Liver (tissue), 9 donors: Measurements from ENCODE around the gene TRIM63. TPM values are rescaled to one million over a fixed set of nuclear protein-coding genes. Genes with fewer than 3 reads are reported as not detected.

Experiments
- DNase-seq: peaks from one replicate; pipeline ENCODE4 v3.0.0-alpha.2; 2017; ENCODE audit warnings: low spot score
- H3K27ac ChIP-seq, 2 donors: one replicate each; pipeline ENCODE4 v1.7.0; 2013; ENCODE audit warnings: inconsistent platforms in 2 of 2, low read length in 2 of 2, control low read depth in 1 of 2, low read depth in 1 of 2, mild to moderate bottlenecking in 1 of 2
- H3K27me3 ChIP-seq, 4 donors: one replicate each; pipeline versions ENCODE4 v1.6.1 to v1.7.0; 2013; ENCODE audit warnings: low read length in 3 of 4, inconsistent platforms in 1 of 4, mild to moderate bottlenecking in 1 of 4, moderate library complexity in 1 of 4; ENCODE audit not compliant: control insufficient read depth in 4 of 4, insufficient read depth in 4 of 4
- H3K36me3 ChIP-seq, 4 donors: one replicate each; pipeline versions ENCODE4 v1.6.1 to v1.7.0; 2013; ENCODE audit warnings: low read length in 3 of 4, mild to moderate bottlenecking in 3 of 4, low read depth in 1 of 4, moderate library complexity in 1 of 4; ENCODE audit not compliant: control insufficient read depth in 4 of 4, insufficient read depth in 3 of 4
- H3K4me1 ChIP-seq, 4 donors: one replicate each; pipeline versions ENCODE4 v1.6.1 to v1.7.0; 2013; ENCODE audit warnings: low read length in 3 of 4, mild to moderate bottlenecking in 3 of 4, moderate library complexity in 1 of 4; ENCODE audit not compliant: control insufficient read depth in 4 of 4, insufficient read depth in 4 of 4
- H3K4me3 ChIP-seq, 3 donors: one replicate each; pipeline versions ENCODE4 v1.6.1 to v1.7.0; 2013; ENCODE audit warnings: low read length in 3 of 3, control low read depth in 1 of 3, low read depth in 1 of 3, mild to moderate bottlenecking in 1 of 3
- H3K9ac ChIP-seq, 2 donors: one replicate each; pipeline ENCODE4 v1.7.0; 2013; ENCODE audit warnings: low read length in 2 of 2, mild to moderate bottlenecking in 2 of 2, moderate library complexity in 2 of 2, control low read depth in 1 of 2, low read depth in 1 of 2
- H3K9me3 ChIP-seq, 4 donors: one replicate each; pipeline versions ENCODE4 v1.6.1 to v1.7.0; 2013; ENCODE audit warnings: low read length in 3 of 4; ENCODE audit not compliant: control insufficient read depth in 4 of 4
- ATF3 ChIP-seq: IDR thresholded peaks from 2 replicates; pipeline ENCODE4 v1.6.1; 2016; ENCODE audit warnings: antibody characterized with exemption
- CTCF ChIP-seq: fragments of 150-350 bp; IDR thresholded peaks from 2 replicates; pipeline ENCODE4 v1.5.1; 2017; ENCODE audit warnings: improper control_type of control experiment, low read depth, low read length; ENCODE audit not compliant: missing input control
- EGR1 ChIP-seq, 2 donors: IDR thresholded peaks; 2 replicates each; pipeline ENCODE4 v1.6.1; 2016 to 2018; ENCODE audit warnings: antibody characterized with exemption in 2 of 2, low read depth in 2 of 2
- FOXA1 ChIP-seq: IDR thresholded peaks from 2 replicates; pipeline ENCODE4 v1.6.1; 2016; ENCODE audit warnings: antibody characterized with exemption
- FOXA2 ChIP-seq: IDR thresholded peaks from 2 replicates; pipeline ENCODE4 v1.6.1; 2016; ENCODE audit warnings: antibody characterized with exemption
- GABPA ChIP-seq, 2 donors: IDR thresholded peaks in 1 of 2; conservative IDR thresholded peaks in 1 of 2; 2 replicates each; pipeline ENCODE4 v1.6.1; 2016; ENCODE audit warnings: antibody characterized with exemption in 2 of 2, mild to moderate bottlenecking in 1 of 2, moderate library complexity in 1 of 2
- HNF4A ChIP-seq, 2 donors: conservative IDR thresholded peaks; 2 replicates each; pipeline ENCODE4 v1.6.1; 2016; ENCODE audit warnings: antibody characterized with exemption in 2 of 2, mild to moderate bottlenecking in 2 of 2
- HNF4G ChIP-seq: IDR thresholded peaks from 2 replicates; pipeline ENCODE4 v1.6.1; 2016; ENCODE audit warnings: antibody characterized with exemption
- JUND ChIP-seq, 2 donors: IDR thresholded peaks; 2 replicates each; pipeline ENCODE4 v1.6.1; 2016; ENCODE audit warnings: antibody characterized with exemption in 2 of 2
- MAX ChIP-seq: IDR thresholded peaks from 2 replicates; pipeline ENCODE4 v1.6.1; 2016; ENCODE audit warnings: antibody characterized with exemption
- NR2F2 ChIP-seq: IDR thresholded peaks from 2 replicates; pipeline ENCODE4 v1.6.1; 2016; ENCODE audit warnings: antibody characterized with exemption
- RAD21 ChIP-seq, 2 donors: IDR thresholded peaks; 2 replicates each; pipeline ENCODE4 v1.6.1; 2016; ENCODE audit warnings: antibody characterized with exemption in 2 of 2, mild to moderate bottlenecking in 2 of 2
- REST ChIP-seq: IDR thresholded peaks from 2 replicates; pipeline ENCODE4 v1.6.1; 2016; ENCODE audit warnings: antibody characterized with exemption, mild to moderate bottlenecking
- RXRA ChIP-seq, 2 donors: IDR thresholded peaks; 2 replicates each; pipeline ENCODE4 v1.6.1; 2017 to 2018; ENCODE audit warnings: antibody characterized with exemption in 2 of 2, mild to moderate bottlenecking in 1 of 2
- TAF1 ChIP-seq: conservative IDR thresholded peaks from 2 replicates; pipeline ENCODE4 v1.6.1; 2016; ENCODE audit warnings: antibody characterized with exemption, mild to moderate bottlenecking
- ZBTB33 ChIP-seq: IDR thresholded peaks from 2 replicates; pipeline ENCODE4 v1.6.1; 2016; ENCODE audit warnings: antibody characterized with exemption
- WGBS: extraction: QIAGEN DNeasy Blood & Tissue Kit; methylation state at CpG from one replicate; pipeline ENCODE4 v1.1.7; 2013; 5-methylcytosine and 5-hydroxymethylcytosine counted together
- polyA plus RNA-seq, 2 donors: library from polyadenylated mRNA; stranded (reverse) in 1 of 2; unstranded in 1 of 2; fragments of 200-250 nt in 1 of 2; fragments of >200 nt in 1 of 2; fragmentation: Nextera tagmentation in 1 of 2; extraction: Ambion mirVana in 1 of 2; gene quantifications; one replicate each; pipeline versions ENCODE4 v1.2.1 to v1.2.3, GENCODE V29; 2013 to 2015
- total RNA-seq, 2 donors: library from RNA; depleted of rRNA; stranded (reverse); fragments of >200 nt; gene quantifications; one replicate each; pipeline ENCODE4 v1.2.3, GENCODE V29; 2014
- donor health status: healthy.
- donor health status: healthy.
- donor health status: healthy.
- donor health status: healthy.
- donor health status: healthy.

The TRIM63 gene
- total and polyA plus RNA-seq, 4 donors: 0.03 TPM; not detected in 3

- Histone ChIP-seq H3K27me3 (no peaks in the 10 kb centered on the region), H3K9ac (no peak overlapping the region), H3K4me1 (no peaks in the 10 kb centered on the region), H3K9me3 (no peaks in the 10 kb centered on the region), H3K36me3 (no peaks in the 10 kb centered on the region), H3K4me3 (no peak overlapping the region), H3K27ac (no peak overlapping the region)
- no peak for TF ChIP-seq RAD21 (IDR thresholded peaks at IDR 0.05)
- TF ChIP-seq FOXA1: no peak
- no peak for TF ChIP-seq GABPA (IDR thresholded peaks at IDR 0.05 in 1 of 2, conservative IDR thresholded peaks at IDR 0.05 in 1 of 2)
- TF ChIP-seq MAX: no peak
- no peak for TF ChIP-seq JUND (IDR thresholded peaks at IDR 0.05)
- no peak for TF ChIP-seq EGR1 (IDR thresholded peaks at IDR 0.05; ENCODE audit: low read depth in 2 of 2)
- TF ChIP-seq REST: no peak
- no peak for TF ChIP-seq RXRA (IDR thresholded peaks at IDR 0.05)
- no peak for TF ChIP-seq ATF3
- no peak for TF ChIP-seq ZBTB33
- TF ChIP-seq CTCF: no peak
- TF ChIP-seq HNF4A (conservative IDR thresholded peaks at IDR 0.05): no peak
- TF ChIP-seq TAF1: no peak
- no peak for TF ChIP-seq FOXA2
- TF ChIP-seq NR2F2: no peak
- no peak for TF ChIP-seq HNF4G
- DNase-seq: no peak
- 66% methylated on average over 15 of the region's 15 CpGs for WGBS
Measured at GRCh38 chr1:26029054-26029863, 38.2 kb downstream of the TRIM63 start.
